ENCODE data around the gene CMTM8.

Gene CMTM8

DNA sequence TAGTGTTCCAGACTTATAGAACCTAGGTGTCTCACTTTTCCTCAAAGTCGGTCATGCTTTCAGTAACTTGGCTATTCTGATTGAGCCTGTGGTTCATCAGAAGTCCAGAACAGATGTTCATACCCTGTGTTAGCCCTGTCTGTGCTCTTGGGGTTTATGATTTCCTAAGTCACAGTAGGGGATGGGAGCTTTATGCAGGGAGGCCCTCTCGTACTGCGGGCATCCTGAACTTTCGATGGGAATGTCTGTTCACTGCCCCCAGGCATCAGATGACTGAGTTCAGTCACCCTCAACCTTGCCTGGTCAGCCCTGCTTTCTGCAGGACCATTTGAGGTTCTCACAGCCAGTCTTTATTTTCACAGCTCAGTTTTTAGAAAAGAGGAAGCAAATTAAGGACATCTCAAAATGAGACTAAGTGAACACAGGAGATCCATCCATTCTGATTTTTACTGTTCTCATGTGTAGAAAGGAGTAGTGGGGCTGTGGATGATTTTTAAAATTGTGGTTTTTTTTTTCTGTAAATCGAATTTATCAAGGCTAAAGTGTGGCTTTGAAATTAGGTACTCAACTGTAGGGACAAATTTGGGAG is 71.3 kb downstream of the CMTM8 start:
- H3K27ac ChIP-seq (ENCODE audit: low read length) = no peak overlapping the region
- no peaks in the 10 kb centered on the region for H4K20me1 ChIP-seq (ENCODE audit: insufficient read depth, low read length)
- H3K27me3 ChIP-seq (ENCODE audit: insufficient read depth, low read length, poor library complexity) = no peaks in the 10 kb centered on the region
- no peak overlapping the region for H2AFZ ChIP-seq (ENCODE audit: low read depth, low read length)
- H3K79me2 ChIP-seq (ENCODE audit: insufficient read depth, low read length) = no peaks in the 10 kb centered on the region; the same call in 1 of the 2 replicates
- no peaks in the 10 kb centered on the region for H3K9me3 ChIP-seq (ENCODE audit: insufficient read depth, low read length, severe bottlenecking)
- ATAC-seq (ENCODE audit: insufficient read depth, low read depth) (no peak), DNase-seq (no peak)
- H3K36me3 ChIP-seq (ENCODE audit: insufficient read depth, low read length) = no peaks in the 10 kb centered on the region
- TF ChIP-seq EZH2 (IDR thresholded peaks at IDR 0.05; ENCODE audit: borderline replicate concordance, low read depth, low read length, severe bottlenecking) = no peak
- TF ChIP-seq, protein P1, sequence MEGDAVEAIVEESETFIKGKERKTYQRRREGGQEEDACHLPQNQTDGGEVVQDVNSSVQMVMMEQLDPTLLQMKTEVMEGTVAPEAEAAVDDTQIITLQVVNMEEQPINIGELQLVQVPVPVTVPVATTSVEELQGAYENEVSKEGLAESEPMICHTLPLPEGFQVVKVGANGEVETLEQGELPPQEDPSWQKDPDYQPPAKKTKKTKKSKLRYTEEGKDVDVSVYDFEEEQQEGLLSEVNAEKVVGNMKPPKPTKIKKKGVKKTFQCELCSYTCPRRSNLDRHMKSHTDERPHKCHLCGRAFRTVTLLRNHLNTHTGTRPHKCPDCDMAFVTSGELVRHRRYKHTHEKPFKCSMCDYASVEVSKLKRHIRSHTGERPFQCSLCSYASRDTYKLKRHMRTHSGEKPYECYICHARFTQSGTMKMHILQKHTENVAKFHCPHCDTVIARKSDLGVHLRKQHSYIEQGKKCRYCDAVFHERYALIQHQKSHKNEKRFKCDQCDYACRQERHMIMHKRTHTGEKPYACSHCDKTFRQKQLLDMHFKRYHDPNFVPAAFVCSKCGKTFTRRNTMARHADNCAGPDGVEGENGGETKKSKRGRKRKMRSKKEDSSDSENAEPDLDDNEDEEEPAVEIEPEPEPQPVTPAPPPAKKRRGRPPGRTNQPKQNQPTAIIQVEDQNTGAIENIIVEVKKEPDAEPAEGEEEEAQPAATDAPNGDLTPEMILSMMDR (IDR thresholded peaks at IDR 0.05; ENCODE audit: borderline replicate concordance, extremely low read depth, low read length, poor library complexity, severe bottlenecking) = no peak
- peaks cover 8% of the 10 kb centered on the region for H3K4me1 ChIP-seq (ENCODE audit: insufficient read depth, low read length)
- H3K9ac ChIP-seq (ENCODE audit: low read depth, low read length) = no peak overlapping the region
- H3K4me2 ChIP-seq (ENCODE audit: insufficient read depth, low read length) = no peak overlapping the region
- no peak overlapping the region for H3K4me3 ChIP-seq (ENCODE audit: low read depth in 1 of 2, low read length in 2 of 2)

- Histone ChIP-seq H3K4me2 (ENCODE audit: insufficient read depth, low read length) (no peak overlapping the region), H3K27ac (ENCODE audit: low read length) (no peak overlapping the region), H3K36me3 (ENCODE audit: insufficient read depth, low read length) (no peaks in the 10 kb centered on the region), H3K79me2 (ENCODE audit: insufficient read depth, low read length) (no peaks in the 10 kb centered on the region; the same call in 1 of the 2 replicates), H3K4me1 (ENCODE audit: insufficient read depth, low read length) (peaks cover 3% of the 10 kb centered on the region), H3K27me3 (ENCODE audit: insufficient read depth, low read length, poor library complexity) (no peaks in the 10 kb centered on the region), H3K9me3 (ENCODE audit: insufficient read depth, low read length, severe bottlenecking) (no peaks in the 10 kb centered on the region), H4K20me1 (ENCODE audit: insufficient read depth, low read length) (no peaks in the 10 kb centered on the region), H2AFZ (ENCODE audit: low read depth, low read length) (no peak overlapping the region), H3K9ac (ENCODE audit: low read depth, low read length) (no peak overlapping the region), H3K4me3 (ENCODE audit: low read depth in 1 of 2, low read length in 2 of 2) (no peak overlapping the region)
- no peak for DNase-seq
- TF ChIP-seq, protein P1 (IDR thresholded peaks at IDR 0.05; ENCODE audit: borderline replicate concordance, extremely low read depth, low read length, poor library complexity, severe bottlenecking) = no peak
- TF ChIP-seq EZH2 (IDR thresholded peaks at IDR 0.05; ENCODE audit: borderline replicate concordance, low read depth, low read length, severe bottlenecking) = no peak
- ATAC-seq (ENCODE audit: insufficient read depth, low read depth) = no peak
These were observed 71.9 kb downstream of the CMTM8 start for GRCh38 chr3:32310336-32310735.

- Histone ChIP-seq H3K4me1 (ENCODE audit: insufficient read depth, low read length) (no peaks in the 10 kb centered on the region), H3K9ac (ENCODE audit: low read depth, low read length) (no peak overlapping the region), H3K4me3 (ENCODE audit: low read depth in 1 of 2, low read length in 2 of 2) (no peak overlapping the region), H2AFZ (ENCODE audit: low read depth, low read length) (no peak overlapping the region), H3K79me2 (ENCODE audit: insufficient read depth, low read length) (no peaks in the 10 kb centered on the region; the same call in 1 of the 2 replicates), H3K27me3 (ENCODE audit: insufficient read depth, low read length, poor library complexity) (no peaks in the 10 kb centered on the region), H3K27ac (ENCODE audit: low read length) (no peak overlapping the region), H3K36me3 (ENCODE audit: insufficient read depth, low read length) (no peaks in the 10 kb centered on the region), H3K4me2 (ENCODE audit: insufficient read depth, low read length) (no peak overlapping the region), H4K20me1 (ENCODE audit: insufficient read depth, low read length) (no peaks in the 10 kb centered on the region), H3K9me3 (ENCODE audit: insufficient read depth, low read length, severe bottlenecking) (no peaks in the 10 kb centered on the region)
- DNase-seq (no peak), ATAC-seq (ENCODE audit: insufficient read depth, low read depth) (no peak)
- TF ChIP-seq, protein P1 (IDR thresholded peaks at IDR 0.05; ENCODE audit: borderline replicate concordance, extremely low read depth, low read length, poor library complexity, severe bottlenecking) = no peak
- TF ChIP-seq EZH2 (IDR thresholded peaks at IDR 0.05; ENCODE audit: borderline replicate concordance, low read depth, low read length, severe bottlenecking) = no peak
These were observed 72.7 kb downstream of the CMTM8 start for GRCh38 chr3:32310918-32311839.
